IPS-NIHi7 (cell line): Measurements from ENCODE around the gene CCDC93.

Source experiments
- DNase-seq: peaks from one replicate; pipeline ENCODE4 v3.0.0; 2012; ENCODE audit warnings: mixed read lengths; ENCODE audit errors: extremely low spot score

CCDC93 gene, protein sequence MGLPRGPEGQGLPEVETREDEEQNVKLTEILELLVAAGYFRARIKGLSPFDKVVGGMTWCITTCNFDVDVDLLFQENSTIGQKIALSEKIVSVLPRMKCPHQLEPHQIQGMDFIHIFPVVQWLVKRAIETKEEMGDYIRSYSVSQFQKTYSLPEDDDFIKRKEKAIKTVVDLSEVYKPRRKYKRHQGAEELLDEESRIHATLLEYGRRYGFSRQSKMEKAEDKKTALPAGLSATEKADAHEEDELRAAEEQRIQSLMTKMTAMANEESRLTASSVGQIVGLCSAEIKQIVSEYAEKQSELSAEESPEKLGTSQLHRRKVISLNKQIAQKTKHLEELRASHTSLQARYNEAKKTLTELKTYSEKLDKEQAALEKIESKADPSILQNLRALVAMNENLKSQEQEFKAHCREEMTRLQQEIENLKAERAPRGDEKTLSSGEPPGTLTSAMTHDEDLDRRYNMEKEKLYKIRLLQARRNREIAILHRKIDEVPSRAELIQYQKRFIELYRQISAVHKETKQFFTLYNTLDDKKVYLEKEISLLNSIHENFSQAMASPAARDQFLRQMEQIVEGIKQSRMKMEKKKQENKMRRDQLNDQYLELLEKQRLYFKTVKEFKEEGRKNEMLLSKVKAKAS

DNA sequence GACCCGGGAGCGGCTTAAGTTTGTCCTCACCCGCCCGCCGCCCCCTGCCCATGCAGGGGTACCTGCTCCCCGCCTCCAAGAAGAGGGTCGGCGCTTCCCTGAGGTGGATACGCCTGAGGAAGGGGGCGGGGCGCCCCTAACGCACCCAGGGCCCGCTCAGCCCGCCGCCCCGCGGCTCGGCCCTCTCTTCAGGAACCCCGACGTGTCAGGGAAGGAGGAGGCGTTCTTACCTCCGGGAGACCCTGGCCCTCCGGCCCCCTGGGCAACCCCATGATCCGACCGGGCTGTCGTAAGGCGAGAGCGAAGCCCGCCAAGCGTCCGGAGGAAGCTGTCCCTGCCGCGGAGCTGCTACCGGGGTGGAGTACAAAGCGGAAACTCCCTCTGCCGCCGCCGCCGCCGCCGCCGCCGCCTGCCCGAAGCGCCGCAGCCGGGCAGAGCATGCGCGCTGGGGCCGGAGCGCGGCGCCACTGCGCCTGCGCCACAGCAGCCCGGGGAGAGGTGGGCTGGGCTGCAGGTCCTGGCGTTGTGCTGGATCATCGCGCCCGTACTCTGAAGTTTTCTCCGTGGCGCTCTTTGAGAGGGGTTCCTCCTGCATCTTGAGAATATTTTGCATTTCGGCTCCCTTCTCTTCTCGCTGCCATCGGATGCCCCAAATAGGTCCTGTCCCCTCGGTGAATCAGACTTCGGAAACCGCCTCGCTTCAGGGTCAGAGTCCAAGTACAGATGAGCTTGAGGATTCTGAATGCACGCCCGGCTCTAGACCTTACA, at the start of gene CCDC93:
TSS of gene CCDC93 (minus strand) at position 347 of the 768 bp plus-strand sequence. CDS start at position 272, 75 bp downstream.
- peak; percentile 99 for DNase-seq

DNA sequence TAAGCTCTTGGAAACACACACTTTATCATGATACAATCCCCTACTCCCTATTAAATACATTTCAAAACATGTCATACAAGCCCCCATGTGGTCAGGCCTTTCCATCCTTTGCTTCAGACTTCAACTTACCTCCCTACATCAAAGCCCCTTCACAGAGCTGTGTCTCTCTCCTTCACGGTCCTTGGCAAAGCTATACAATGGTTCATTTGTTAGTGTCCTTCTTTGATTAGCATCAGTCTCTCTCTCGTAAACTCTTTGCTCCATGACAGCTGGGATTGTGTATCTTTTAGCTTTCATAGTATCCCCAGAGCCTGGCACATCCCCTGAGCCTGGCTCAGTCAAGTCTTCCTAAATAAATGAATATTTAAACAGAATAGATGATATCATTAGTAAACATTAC, 48.8 kb upstream of the CCDC93 start:
- no peak for DNase-seq

DNA sequence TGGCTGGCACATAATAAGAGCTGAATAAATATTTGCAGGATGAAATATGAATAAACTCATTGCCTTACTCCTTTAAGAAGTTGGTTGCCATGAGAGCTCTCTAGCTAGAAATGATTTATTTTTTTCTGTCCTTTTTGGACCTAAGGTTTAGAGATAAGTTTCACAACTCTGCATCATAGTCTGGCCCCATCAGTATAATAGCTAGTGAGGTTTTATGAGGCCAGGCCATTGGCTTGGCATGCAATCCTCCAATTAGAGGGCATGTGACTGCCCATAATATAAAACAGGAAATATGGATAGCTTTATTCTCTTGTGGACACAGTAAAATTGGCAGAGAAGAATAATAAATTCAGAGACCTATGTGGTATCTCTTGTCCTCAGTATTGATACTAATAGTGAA, 48.2 kb upstream of the CCDC93 start:
- no peak for DNase-seq

DNA sequence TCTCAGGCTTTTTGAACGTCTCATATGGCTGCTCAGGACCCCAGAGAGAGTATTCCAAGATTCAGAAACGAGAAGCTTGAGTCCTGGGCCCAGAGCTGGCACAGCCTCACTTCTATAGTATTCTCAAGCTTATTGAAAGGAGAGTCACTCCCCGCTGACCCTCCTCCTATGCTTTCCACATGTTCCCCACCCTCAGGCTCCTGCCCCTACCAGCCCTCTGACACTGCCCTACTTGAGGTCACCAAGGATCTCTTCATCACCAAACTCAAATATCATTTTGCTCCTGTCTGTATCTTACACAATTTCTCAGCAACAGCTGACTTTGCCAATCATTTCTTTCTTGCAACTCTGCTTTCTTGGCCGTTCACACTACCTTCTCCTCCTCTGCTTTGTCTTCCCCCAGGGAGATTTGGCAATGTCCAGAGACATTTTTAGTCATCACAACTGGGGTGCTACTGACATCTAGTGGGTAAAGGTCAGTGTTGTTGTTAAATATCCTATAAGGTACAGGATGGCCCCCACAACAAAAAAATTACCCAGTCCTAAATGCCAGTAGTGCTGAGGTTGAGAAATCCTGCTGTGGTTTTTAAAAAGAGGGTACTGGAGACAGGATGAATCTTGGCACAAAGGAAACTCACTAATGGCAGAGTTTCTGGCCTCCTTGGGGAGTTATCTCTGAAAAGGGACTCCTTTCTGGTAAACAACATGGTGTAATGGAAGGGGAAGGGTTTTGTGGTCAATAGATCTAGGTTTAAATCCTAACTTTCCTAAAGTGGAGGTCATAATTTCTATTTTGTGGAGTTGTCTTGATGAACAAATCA, 47.5 kb upstream of the CCDC93 start:
- DNase-seq: peak; percentile 46

DNA sequence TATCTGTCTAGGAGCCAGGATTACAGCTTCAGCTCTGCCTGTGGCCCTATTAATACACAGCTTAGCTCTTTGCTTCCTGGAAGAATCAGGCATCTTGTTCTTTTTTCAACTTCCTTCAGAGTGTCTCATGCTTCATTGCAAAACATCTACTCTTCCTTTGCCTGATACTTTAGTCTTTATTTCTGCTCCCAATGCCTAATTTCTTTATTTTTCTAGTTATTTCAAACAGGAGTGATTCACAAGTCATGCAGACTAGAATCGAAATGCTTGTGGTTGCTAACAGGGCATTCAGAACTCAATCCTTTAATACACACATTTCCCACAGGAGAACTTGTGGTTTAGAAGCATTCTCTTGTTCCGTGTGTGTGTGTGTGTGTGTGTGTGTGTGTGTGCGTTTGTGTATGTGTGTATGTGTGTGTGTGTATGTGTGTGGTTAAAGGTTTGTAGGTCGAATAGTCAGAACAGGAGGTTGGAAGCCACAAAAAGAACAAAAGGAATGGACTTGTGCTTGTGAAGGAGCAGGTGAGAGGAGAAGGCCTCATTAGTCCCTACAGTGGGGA, 46.1 kb upstream of the CCDC93 start:
- DNase-seq: no peak

DNA sequence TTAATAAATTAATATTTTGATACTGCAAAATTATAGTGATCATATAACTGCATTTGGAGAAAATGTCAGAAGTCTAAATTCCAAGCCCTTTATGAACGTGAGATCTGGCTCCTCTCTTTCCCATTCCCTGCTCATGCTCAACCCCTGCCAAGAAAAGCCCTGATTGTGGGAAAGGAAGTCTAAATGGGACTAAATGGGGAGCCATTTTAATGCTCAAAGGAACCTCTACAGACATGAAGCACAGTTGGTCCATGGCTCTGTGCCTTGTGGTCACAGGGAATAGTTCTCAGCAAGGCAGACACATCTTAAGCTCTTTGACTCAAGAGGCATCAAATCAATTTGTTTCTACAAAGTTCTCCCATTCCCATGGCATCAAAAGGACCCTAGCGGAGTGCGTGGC, 45.1 kb upstream of the CCDC93 start:
- DNase-seq: no peak

DNA sequence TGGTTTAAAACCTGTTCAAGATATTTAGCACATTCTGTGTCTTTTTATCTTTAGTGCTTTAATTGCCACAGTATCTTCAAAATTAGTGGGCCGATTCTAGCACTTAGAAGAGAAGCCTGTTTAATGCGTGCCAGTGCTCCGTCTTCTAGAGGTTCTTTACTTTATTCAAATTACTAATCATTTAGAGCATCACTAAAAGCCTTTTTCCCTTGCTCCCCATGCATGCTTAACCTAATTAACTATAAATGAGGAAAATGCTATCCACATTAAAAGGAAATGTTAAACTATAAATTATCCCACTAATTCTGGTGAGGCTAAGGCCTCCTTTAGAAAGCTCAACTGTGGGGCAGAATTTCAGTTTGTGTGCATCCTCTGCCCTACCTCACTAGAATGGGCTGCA, 42.9 kb upstream of the CCDC93 start:
- no peak for DNase-seq

DNA sequence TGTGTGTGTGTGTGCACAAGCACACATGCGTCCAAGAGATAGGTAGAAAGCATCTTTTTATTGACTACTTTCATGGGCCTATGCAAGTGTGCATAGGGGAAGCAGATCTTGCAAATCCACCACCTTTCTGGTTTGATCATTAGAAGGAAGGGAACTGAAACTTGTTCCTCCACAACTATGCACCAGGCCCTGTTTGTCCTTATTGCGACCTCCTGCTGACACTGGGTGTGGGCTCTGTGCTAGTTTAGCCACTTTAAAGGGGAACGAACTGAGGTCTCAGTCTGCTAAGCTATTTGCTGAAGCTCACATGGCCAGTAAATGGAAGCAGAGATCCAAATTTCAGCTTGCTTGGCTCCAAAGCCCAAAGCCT, 42.3 kb upstream of the CCDC93 start:
- no peak for DNase-seq

DNA sequence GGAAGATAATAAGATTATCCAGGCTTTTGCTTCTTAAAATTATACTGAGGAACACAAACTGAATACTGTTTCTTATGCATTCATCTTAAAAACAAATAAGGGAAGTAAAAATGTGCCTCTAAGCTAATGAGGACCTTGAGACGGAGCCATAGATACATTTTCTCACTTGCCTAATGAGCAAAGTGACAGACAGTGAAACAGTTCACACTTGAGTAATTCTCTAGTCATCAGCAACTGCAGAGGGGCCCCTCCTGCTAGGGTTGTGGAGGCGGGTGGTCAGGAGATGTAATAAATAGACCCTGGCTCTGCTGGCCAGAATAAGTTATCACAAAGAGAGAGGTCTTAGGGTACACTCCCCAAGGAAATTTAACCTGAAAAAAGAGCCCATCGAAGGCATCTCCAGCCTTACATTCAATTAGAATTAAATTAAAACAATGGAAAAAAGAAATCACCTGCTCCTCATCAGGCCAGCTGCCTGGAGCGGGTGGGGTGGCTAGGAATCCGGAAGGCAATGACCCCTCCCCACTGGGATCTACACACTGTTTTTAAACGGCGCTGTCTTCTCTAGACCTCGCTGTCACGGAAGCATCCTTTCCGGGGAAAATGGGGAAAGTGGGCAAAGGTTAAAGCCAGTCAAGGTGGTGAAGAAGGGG, 41.8 kb upstream of the CCDC93 start:
- DNase-seq: no peak

DNA sequence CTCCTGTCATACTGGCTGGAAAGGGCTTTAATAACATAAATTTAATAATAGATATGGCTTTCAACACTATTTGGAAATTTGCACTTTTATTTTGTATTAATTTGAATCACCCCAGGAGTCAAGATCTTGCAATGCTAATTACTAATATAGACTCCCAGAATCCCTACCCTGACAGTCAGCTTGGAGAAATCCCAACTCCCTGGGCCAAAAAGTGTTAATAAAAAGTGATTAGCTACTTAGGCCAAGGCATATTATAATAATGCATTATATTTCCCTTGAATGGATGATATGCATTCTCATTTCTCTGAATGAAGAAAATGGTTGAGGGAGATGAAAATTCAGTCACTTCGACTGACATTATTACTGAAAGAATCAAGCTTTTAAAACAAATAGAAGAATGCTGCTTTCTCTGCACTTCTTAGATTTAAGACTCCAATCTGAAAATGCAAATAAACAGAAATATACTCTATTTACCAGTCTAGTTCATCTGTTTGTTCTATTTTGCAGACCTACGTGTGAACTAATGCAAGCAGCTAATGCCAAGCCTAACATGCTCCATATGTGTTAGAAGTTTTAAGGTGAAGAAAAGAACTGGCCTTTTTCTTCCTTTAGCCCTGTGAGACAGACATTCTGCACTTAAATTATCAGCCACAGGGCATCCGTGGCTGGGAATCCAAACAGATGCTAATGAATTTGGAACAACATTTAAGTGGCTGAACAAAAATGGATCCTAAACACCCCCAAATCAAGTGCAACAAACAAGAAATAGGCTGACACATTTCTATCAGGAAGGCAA, 40.5 kb upstream of the CCDC93 start:
- no peak for DNase-seq

DNA sequence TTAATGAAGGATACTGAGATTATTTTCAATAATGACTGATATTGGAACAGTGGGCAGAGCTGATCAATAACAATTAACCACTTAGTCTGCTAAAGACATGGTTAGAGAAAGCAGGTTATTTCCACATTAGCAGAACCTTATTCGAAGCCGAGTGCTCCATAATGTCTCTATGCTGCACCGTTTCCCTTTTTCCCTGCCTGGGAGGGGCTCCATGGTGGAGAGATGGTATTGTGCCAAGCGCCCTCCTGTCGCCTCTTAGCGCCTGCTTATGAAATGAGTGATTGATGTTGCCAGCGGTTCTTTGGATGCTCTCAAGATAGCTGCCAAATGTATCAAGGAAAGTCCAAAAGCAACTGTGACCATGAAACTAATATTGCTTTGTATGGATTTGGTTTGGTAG, 39.8 kb upstream of the CCDC93 start:
- no peak for DNase-seq

DNA sequence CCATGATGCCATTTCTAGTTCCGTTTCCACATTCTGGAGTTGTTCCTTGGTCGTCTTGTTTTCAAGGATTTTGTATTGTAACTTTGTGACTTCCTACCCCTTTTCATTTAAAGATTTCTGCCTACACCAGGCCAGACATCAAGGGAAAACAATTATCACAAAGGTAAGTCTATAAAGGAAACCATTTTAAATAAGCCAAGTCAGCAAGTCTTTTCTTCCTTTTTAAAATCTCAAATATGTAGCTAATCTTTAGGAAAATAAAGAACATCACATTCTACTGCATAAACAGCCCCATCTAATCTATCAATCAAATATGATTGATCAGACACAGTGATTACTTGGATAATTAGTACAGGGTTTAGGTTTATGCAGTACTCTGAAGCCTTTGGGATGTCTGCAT, 38.6 kb upstream of the CCDC93 start:
- no peak for DNase-seq

DNA sequence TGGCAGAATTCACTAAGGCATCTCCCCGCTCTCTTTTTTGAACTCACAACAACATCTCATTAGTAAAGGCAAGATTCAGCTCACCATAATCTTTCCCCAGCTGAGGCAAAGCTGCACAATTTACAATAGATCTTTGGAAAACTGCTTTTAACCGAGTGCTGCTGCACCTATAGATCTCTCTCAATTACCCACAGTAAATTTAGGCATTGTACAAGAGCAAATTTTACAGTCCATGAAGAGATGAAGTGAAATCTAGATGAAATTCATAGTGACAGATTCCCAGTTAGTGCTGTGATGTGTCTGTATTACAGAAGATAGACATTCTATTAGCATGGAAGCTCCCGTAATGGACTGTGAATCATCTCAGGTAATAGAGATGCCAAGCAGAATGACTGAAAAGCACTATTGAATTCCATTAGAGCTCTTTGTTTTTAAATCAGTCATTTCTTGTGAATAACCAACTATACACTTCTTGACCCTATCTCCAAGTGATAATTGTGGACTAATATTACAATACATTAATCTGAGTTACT, 38.0 kb upstream of the CCDC93 start:
- no peak for DNase-seq

DNA sequence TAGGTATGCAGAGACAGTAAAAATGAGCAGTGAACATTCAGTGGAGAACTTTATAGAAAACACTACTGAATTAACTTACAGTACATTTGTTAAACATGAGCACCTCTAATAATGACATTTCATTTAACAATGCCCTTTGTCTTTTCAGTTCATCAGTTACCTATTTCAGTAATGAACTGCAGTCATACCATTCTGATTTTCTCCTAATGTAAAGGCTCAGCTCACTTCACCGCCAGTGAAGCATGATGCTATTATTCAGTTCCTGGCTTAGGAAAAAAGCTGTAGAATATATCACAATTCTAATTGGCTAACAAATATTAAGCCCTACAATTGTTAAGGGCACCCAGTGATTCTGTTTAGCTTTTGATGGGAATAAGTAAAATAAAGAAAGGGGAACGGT, 37.1 kb upstream of the CCDC93 start:
- DNase-seq: no peak

DNA sequence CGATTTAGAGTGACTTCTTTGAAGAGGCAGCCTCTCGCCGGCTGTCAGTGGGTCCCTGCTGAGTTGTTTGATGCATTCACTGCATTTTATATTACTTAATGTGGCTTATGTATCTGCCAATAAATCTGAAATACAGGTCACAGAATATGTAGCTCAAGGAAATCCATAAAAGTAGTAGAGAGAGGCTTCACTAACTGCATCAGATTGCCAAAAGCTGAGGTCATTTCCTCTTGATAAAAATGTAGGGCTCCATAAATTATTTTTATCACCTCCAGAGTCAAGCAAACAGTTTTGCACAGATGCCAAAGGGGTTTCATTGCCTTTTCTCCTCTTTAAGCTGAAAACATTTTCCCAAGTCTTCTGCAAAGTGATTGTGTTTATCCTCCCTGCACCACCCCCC, 36.5 kb upstream of the CCDC93 start:
- DNase-seq: no peak

DNA sequence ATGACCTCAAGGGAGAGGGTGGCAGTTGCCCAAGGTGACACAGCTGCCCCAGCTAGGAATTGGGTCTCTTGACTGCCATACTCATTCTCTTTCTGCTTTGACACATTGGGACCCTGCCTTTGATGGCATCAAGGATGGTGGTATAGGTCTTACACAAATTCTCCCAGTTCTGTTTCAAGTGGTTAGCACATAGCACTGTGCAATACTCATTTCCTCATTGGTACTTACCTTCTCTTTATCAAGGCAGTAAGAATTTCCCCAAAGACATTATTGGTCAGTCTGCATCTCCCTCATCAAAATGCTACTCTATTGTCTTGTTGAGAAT, 35.9 kb upstream of the CCDC93 start:
- DNase-seq: no peak

DNA sequence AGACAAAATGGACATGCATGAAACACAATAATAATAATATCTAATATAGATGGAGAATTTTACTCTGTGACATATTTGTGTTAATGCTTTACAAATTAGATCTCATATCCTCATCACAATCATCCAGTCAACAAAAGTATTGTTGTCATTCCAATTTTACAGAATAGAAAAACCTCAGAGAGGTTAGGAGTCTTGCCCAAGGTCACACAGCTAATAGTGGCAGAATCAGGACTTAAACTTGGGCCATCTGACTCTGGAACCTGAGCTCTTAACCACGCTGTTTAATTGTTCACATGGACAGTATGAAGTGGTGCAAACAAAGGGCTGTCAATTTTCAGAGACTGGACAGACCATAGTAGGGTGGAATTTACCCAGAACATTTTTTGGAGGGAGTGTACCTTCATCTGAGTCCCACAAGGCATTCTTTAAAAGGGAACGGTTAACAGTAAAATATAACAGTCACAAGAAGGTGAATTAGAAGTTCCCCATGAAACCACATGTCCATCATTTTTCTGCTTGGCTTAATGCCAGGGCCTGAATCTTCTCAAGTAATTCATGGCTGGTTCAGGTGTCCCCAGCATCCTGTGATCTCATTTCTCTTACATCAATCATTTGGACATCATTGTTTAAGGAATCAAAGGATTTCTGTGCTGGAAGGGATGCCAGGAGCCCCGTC, 35.4 kb upstream of the CCDC93 start:
- no peak for DNase-seq

DNA sequence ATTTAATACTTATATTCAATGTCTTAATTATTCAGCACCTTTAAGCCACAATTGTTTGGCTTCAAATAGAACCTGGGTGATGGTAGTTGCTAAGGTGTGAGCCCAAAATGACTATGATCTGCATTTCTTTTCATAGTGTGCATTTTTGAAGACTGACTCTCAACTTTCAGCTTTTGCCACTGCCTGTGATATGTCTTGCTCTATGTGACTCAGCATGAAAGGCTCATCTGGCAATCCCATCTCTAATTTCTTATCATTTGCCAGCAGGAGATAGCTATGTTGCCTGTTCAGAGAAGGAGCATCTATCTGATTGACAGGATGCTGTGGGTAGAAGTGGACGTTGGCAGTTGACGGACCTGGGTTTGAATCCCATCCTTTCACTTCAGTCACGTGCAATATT, 34.5 kb upstream of the CCDC93 start:
- DNase-seq: no peak

DNA sequence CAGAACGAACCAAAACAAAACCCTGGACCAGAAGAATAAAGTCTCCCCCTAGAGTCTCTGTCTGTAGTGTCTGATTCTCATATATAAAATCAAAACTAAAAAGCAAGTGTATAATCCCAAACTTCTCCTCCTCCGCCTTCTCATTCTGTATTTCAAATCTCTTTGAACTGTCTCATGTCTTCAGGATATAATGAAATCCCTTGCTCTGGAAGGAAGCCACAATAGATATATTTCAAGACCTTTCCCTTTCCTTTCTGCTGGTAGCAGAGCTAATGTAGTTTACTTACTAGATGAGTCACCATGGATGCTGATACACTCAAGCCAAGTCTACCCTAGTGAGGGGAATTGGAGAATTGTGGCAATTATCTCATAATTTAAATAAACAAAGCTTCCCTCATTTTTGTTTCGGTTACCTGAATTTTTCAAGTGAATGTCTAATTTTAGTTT, 33.5 kb upstream of the CCDC93 start:
- no peak for DNase-seq
